Mucosa of descending colon (tissue), 3 donors: Measurements from ENCODE around the gene SDK2. TPM values are rescaled to one million over a fixed set of nuclear protein-coding genes. Genes with fewer than 3 reads are reported as not detected.

Experiments
- ATAC-seq: fragments of 200-7000 bp; cut with Tn5 transposase; one replicate; pipeline ENCODE4 v1.9.1; 2020; ENCODE audit warnings: mild to moderate bottlenecking, moderate library complexity
- DNase-seq, 3 donors: peaks; one replicate each; pipeline ENCODE4 v3.0.0-alpha.2; 2020
- H3K36me3 ChIP-seq: fragments of 200-600 bp; one replicate; pipeline ENCODE4 v1.8.0; 2021; ENCODE audit warnings: low read depth, mild to moderate bottlenecking
- H3K4me1 ChIP-seq: fragments of 200-600 bp; one replicate; pipeline ENCODE4 v1.8.0; 2021; ENCODE audit warnings: low read depth, mild to moderate bottlenecking
- H3K4me3 ChIP-seq: fragments of 200-600 bp; one replicate; pipeline ENCODE4 v1.8.0; 2021; ENCODE audit warnings: mild to moderate bottlenecking
- H3K9me3 ChIP-seq: fragments of 200-600 bp; one replicate; pipeline ENCODE4 v1.8.0; 2021; ENCODE audit warnings: mild to moderate bottlenecking
- intact Hi-C, 2 donors: fragments of 100-400 bp; cut with DNase I in 1 of 2; cut with micrococcal nuclease in 1 of 2; formaldehyde crosslinking; loops; one replicate each; pipeline versions ENCODE4 v1.11.0 to v1.11.1; 2022; cut with DNase I, micrococcal nuclease
- total RNA-seq, 3 donors: library from RNA; stranded (reverse); fragmentation: NEBNext Ultra II Directional in 2 of 3; extraction: Animal tissue kit (Norgen Biotek cat#: 25700) in 2 of 3; gene quantifications; one replicate each; pipeline versions ENCODE4 v1.2.1 to v1.2.4, GENCODE V29; 2021 to 2023
- TF ChIP-seq, protein P1 (sequence below): fragments of 200-600 bp; IDR thresholded peaks from one replicate; pipeline ENCODE4 v1.8.0; 2022; ENCODE audit warnings: antibody characterized with exemption, mild to moderate bottlenecking
- donor health status: DM: no; HTN: no; CAD: no; lungs with moderate emphysema.
- donor health status: DM: no; HTN: no; CAD: no.
- donor health status: DM: no; HTN: yes; CAD: no.

The SDK2 gene
- total RNA-seq, 3 donors from 2014 or later = 1.2 to 1.6 (median 1.3) TPM

DNA sequence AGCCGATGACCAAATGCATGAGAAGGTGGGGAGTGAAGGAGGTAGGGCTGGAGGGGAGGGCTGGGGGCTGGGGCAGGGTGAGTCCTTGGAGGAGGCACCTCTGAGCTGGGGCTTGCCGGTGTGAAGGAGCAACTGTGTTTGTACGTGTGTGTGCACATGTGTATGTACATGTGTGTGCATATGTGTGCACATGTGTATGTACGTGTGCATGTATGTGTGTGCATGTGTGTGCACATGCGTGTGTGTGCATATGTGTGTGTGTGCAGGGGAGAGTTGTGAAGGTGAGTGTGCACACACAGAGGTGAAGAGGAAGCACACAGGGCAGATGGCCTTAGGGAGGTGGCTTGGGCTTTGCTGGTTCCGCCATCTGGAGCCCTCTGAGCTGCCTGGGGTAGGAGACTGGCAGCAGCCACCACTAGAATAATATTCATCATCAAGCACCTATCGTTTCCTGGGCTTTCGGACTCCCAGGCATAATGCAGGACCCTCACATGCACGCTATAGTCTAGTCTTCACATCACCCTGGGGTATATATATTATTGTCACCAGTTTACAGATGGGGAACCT, 211.5 kb downstream of the SDK2 start:
- intact Hi-C loops = loop anchor here (5.0 to 10.0 kb wide), 2 partner anchors 742 to 745 kb away; no protein-coding TSS in a partner anchor

DNA sequence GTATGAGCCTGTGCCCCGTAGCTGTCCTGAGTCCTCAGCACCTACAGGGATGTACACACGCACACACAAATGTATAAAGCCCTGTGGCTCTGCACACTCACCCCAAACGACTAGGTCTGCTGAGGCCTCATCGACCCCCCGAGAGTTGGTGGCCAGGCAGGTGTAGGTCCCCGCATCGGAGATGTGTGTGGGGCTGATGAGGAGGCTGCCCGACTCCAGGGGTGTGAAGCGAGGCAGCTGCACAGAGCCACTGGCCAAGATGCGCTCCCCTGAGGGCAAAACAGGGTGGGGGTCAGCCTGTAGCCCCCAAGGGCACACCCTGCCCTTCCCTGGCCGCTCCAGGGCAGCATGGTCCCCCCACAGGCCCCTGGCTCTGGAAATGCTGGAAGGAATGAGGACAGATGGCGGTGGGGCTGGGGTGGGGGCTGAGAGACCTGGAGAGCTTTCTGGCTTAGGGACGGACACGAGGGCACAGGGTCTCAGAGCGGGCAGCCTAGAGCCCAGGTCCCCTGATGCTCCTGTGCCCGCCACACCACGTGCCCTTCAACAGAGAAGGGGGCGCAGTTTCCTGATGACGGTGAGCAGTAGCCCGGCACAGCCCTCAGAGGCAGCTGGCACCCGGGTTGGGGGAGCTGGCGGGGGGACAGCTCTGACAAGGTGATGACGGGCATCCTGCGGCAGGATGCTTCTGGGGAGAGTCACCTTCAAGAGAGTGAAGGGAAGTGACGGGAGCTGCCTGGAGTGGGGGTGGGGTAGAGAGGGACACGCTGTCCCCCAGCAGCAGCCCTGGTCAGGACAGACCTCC, 212.6 kb downstream of the SDK2 start:
- Histone ChIP-seq H3K9me3 (no peaks in the 10 kb centered on the region), H3K4me1 (peaks cover 19% of the 10 kb centered on the region), H3K4me3 (no peak overlapping the region), H3K36me3 (no peaks in the 10 kb centered on the region)
- DNase-seq (no peak), ATAC-seq (no peak)
- intact Hi-C loops = loop anchor here (5.0 to 10.0 kb wide), 2 partner anchors 743 to 746 kb away; no protein-coding TSS in a partner anchor
- TF ChIP-seq, protein P1, sequence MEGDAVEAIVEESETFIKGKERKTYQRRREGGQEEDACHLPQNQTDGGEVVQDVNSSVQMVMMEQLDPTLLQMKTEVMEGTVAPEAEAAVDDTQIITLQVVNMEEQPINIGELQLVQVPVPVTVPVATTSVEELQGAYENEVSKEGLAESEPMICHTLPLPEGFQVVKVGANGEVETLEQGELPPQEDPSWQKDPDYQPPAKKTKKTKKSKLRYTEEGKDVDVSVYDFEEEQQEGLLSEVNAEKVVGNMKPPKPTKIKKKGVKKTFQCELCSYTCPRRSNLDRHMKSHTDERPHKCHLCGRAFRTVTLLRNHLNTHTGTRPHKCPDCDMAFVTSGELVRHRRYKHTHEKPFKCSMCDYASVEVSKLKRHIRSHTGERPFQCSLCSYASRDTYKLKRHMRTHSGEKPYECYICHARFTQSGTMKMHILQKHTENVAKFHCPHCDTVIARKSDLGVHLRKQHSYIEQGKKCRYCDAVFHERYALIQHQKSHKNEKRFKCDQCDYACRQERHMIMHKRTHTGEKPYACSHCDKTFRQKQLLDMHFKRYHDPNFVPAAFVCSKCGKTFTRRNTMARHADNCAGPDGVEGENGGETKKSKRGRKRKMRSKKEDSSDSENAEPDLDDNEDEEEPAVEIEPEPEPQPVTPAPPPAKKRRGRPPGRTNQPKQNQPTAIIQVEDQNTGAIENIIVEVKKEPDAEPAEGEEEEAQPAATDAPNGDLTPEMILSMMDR = no peak

More for the DNA sequence above, 211.5 kb downstream of the SDK2 start:
- no peak for ATAC-seq
- TF ChIP-seq, protein P1 = no peak
- Histone ChIP-seq H3K4me3 (no peak overlapping the region), H3K36me3 (no peaks in the 10 kb centered on the region), H3K4me1 (peaks cover 19% of the 10 kb centered on the region), H3K9me3 (no peaks in the 10 kb centered on the region)
- no peak for DNase-seq

DNA sequence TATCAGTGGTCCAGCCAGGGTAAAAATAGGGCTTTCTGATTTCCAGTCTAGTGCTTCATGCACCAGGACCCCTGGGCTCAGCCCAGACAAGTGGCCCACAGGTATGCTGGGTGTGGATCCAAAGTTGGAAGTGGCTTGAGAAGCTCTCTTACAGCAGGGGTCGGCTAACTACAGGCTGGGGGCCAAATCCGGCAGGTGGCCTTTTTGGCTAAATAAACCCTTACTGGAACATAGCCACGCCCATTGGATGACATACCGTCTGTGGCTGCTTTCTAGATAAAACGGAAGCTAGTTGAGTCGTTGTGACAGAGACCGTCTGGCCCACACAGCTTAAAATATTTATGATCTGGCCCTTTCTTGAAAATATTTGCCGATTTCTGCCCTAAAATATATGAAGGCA, 213.4 kb downstream of the SDK2 start:
- DNase-seq = peak in 1 of 3 donors; percentile 42
- intact Hi-C loops = loop anchor here (5.0 to 10.0 kb wide), 2 partner anchors 744 to 746 kb away; no protein-coding TSS in a partner anchor
- peak; percentile 29 for ATAC-seq
- TF ChIP-seq, protein P1 = no peak
- H3K36me3 ChIP-seq = no peaks in the 10 kb centered on the region
- H3K9me3 ChIP-seq = no peaks in the 10 kb centered on the region
- H3K4me3 ChIP-seq = no peak overlapping the region
- H3K4me1 ChIP-seq = peaks cover 19% of the 10 kb centered on the region

DNA sequence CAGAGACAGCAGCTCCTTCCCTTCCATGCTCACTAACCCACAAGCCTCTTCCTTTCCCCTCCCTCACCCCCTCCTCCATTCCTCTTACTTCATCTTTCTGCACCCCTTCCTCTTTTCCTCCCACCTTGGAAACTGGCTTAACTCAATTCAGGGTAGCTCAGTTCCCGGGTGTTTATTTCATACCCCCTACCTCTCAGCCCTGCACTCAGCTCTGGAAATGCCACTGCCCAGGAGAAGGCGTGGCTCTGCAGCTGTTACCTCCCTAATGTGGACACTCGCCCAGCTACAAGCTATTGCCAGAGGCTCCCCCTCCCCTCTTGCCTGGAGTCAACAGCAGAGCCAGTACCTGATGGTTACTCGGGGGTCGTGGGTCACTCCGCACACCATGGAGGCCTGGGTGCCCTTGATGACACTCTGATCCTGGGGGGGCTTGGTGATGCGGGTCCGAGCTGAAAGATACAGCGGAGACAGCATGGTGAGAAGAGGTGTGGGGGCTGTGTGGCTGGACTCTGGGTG, 214.0 kb downstream of the SDK2 start:
- ATAC-seq (peak; percentile 32), DNase-seq (no peak)
- Histone ChIP-seq H3K4me3 (no peak overlapping the region), H3K36me3 (no peaks in the 10 kb centered on the region), H3K9me3 (no peaks in the 10 kb centered on the region), H3K4me1 (peaks cover 19% of the 10 kb centered on the region)
- TF ChIP-seq, protein P1 = no peak
- intact Hi-C loops = loop anchor here (5.0 to 10.0 kb wide), 2 partner anchors 745 to 747 kb away; no protein-coding TSS in a partner anchor

DNA sequence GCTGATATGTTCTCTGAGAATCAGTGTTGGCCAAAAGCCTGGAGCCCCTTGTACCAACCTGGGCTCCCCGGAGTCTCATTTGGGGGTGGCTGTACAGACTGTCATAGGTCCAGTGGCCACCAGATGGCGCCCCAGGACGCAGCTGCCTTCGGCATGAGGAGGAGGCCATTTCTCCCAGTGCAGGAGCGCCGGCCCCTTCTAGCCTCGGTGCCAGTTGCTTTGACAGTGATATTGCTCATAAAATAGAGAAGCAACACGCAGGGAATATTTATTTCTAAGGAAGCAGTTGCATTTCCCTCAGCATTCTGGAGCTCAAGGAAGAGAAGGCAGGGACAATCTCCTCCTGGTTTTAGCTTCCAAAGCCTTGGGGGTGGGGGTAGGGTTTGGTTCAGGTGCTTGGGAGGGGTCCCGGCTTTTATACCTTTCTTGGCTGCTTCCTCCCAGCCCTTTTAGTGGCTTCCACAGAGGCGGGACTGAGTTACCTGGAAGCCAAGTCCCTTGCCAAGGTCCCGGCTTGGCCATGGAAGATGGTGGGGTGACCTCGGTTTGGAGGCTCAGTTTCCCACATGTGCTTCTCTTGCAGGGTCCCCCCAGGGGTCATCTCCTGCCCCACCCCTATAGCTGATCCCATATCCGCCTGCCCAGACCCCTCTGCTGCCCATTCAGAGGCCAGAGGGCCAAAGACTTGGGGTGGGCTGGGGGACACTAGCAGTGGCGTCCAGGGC, 214.6 kb downstream of the SDK2 start:
- Histone ChIP-seq H3K4me3 (no peak overlapping the region), H3K36me3 (no peaks in the 10 kb centered on the region), H3K9me3 (no peaks in the 10 kb centered on the region), H3K4me1 (peaks cover 19% of the 10 kb centered on the region)
- intact Hi-C loops = loop anchor here (5.0 to 10.0 kb wide), 3 partner anchors 278 to 748 kb away; no protein-coding TSS in a partner anchor
- TF ChIP-seq, protein P1 = peak; percentile 84
- peak; percentile 88 to 91 (median 91) for DNase-seq
- ATAC-seq = peak; percentile 95
